Activated CD4-positive, alpha-beta T cell treated with anti-CD3 and anti-CD28 coated beads for 1 hour (primary cell): Measurements from ENCODE around the gene SLC13A5.
"Not testable (repeated sequence)": the region's sequence is repeated elsewhere in the genome, so short reads cannot be mapped to it uniquely, and the experiment has no call there.

ENCODE experiments used
- DNase-seq: peaks from one replicate; pipeline ENCODE4 v3.0.0-alpha.2; 2020

Gene SLC13A5

GRCh38 chr17:6683081-6683684 is 30.0 kb downstream of the SLC13A5 start:
- no peak for DNase-seq

GRCh38 chr17:6682339-6682738 is 30.8 kb downstream of the SLC13A5 start:
- no peak for DNase-seq

DNA sequence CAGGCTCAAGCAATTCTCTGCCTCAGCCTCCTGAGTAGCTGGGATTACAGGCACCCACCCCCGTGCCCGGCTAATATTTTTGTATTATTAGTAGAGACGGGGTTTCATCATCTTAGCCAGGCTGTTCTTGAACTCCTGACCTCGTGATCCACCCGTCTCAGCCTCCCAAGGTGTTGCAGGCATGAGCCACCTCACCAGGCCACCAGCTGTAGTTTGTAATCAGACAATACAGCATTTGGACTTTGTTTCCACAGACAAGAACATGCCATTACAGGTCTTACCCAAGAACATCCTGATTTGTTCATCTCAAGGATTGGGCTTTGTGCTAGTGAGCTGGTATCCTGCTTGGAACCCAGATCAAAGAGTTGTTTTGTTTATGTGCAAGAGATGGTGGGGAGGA is 31.5 kb downstream of the SLC13A5 start:
- DNase-seq: no peak

DNA sequence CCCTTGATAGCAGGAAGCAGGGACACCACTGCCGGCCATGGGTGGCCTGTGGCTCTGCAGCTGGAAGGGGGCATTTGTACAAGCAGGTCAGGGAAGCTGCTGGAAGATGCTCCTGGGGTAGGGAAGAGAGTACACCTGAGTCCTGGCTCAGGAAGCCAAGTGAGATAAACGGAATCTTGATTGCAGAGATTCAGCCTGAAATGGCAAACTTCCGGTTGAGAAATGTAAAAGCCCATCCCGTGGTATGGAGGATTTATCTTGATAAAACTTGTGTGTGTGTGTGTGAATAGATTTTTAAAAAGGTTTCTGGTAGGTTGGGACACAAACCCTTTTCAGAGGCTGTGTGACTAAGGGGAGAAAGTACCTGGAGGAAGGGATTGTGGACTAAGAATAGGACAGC is 32.0 kb downstream of the SLC13A5 start:
- no peak for DNase-seq

DNA sequence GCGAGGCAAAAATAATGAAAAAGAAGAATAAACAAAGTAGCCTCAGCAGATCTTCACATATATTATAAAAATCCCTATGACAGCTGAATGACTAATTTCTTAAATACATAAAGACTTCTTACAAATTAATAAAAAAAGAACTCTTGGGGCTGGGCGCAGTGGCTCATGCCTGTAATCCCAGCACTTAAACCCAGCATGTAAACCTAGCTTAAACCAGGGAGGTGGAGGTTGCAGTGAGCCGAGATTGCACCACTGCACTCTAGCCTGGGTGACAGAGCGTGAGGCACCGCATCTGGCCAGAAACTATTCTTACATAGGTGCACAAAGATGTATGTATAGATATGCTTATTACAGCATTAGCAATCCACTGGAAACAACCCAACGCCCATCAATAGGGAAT is 33.9 kb downstream of the SLC13A5 start:
- DNase-seq: no peak

- DNase-seq: no peak
These were observed 35.2 kb downstream of the SLC13A5 start for GRCh38 chr17:6677946-6678345.

DNA sequence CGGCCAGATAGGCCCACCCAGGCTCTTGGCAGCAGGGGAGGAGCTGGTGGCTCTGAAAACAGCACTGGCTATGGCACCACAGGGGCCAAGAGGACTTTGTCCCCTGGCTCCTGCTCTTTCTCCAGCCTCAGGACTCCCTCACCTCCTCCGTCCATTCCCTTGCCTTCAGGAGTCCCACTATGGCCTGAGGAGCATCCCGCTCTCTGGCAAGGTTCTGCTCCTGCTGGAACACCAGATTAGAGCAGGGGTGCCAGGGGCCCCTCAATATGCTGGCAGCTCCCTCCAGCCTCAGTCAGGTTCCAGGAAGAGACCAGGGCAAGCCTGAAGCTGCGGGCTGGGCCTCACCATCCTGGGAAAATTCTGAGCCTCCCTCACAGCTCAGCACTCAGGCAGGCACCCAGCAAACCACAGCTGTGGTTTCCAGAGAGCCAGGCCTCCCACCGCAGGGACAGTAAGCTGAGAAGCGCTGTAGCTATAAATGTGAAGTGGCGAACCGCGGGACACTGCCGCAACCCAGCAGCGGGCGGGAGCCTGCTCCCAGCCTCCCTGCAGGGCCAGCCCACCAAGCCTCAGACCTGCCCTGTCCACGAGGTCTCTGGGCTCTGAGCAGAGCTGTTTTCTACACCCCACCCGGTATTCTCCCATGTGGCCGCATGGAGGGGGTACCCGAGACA is 35.9 kb downstream of the SLC13A5 start:
- DNase-seq: no peak

DNA sequence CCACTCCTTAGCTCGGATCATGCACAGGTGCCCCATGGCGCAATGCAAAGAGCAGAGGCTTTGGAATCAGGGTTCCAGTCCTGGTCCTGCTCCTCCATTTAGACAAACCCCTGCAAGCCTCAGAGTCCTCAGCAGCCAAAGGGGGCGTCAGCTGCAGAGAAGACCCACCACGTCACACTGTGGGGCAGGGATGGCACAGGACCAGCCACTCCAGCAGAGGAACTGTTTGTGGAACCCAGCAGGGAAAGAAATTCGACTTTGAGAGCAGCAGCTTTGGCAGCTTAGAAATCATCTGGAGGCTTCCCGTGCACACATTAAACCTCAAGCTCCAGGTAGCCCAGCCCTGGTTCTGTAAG is 36.4 kb downstream of the SLC13A5 start:
- DNase-seq: no peak

DNA sequence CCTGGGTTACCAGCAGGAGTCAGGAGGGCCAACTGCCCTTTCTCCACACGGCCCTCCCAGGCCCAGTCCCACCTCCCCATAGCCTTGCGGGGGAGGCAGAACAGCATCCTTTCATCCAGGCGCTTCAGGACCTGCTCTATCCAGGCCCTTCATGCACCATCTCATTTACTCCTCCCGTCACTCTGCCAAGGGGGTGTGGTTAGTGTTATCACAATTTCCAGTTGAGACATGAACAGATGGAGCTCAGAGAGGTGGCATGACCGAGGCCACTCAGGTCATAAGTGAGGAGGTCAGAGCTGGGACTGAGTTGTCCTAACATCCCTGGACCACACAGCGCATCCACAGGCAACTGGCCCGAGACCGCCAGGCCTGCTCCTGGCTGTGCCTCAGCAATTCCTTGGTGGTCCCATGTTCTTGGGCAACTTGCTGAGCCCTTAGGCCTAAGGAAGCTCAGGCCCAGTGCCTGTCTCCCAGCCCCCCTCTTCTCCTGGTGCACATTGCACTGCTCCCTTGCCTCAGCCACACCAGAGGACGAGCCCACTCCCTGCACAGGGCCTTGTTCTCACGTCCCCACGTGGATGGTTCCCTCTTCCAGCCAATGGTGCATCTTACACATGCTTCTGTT is 37.9 kb downstream of the SLC13A5 start:
- no peak for DNase-seq

DNA sequence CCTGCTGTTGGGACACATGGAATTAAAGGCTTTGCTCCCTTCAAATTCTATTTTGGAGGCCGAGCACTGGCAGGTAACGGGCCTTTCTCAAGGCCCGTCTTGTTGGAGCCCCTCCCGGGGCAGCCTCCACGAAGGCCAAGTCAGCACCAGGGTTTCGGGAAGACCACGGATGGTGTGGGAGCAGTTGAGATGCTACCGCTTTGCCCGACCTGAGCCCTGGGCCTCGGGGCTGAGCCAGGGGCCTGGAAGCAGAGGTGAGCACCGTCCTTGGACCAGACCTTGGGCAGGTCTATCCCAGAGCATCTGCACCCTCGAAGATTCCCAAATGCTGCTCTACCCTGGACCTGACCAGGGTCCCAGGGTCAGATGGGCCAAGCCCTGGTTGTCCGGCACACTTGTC is 38.6 kb downstream of the SLC13A5 start:
- no peak for DNase-seq

DNA sequence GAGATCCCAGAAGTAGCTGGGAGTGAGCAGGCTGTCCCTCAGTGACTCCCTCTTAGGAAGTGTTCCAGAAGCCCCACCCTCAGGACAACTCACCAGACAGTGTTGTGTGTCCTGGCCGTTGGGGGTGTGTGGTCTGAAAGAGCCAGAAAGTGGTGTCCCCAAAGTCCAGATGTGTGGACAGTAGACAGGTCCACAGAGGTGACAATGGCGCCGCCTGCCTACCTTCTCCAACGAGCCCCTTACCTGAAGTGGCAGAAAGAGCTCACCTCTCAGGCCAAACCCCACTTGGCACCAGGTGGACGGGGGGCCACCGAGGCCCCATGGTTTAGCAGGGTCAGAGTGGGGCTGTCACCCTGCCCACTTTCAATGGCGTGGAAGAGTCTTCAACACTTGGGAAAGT is 41.7 kb downstream of the SLC13A5 start:
- DNase-seq: no peak

- no peak for DNase-seq
These were observed 42.2 kb downstream of the SLC13A5 start for GRCh38 chr17:6670999-6671398.

- no peak for DNase-seq
These were observed 42.6 kb downstream of the SLC13A5 start for GRCh38 chr17:6670571-6670970.

- no peak for DNase-seq
These were observed 43.5 kb downstream of the SLC13A5 start for GRCh38 chr17:6669479-6670212.

GRCh38 chr17:6668727-6669425 is 44.3 kb downstream of the SLC13A5 start:
- no peak for DNase-seq

GRCh38 chr17:6668219-6668618 is 45.0 kb downstream of the SLC13A5 start:
- DNase-seq: no peak

GRCh38 chr17:6667516-6667915 is 45.7 kb downstream of the SLC13A5 start:
- DNase-seq: no peak

- DNase-seq: no peak
These were observed 46.6 kb downstream of the SLC13A5 start for GRCh38 chr17:6666557-6666956.

DNA sequence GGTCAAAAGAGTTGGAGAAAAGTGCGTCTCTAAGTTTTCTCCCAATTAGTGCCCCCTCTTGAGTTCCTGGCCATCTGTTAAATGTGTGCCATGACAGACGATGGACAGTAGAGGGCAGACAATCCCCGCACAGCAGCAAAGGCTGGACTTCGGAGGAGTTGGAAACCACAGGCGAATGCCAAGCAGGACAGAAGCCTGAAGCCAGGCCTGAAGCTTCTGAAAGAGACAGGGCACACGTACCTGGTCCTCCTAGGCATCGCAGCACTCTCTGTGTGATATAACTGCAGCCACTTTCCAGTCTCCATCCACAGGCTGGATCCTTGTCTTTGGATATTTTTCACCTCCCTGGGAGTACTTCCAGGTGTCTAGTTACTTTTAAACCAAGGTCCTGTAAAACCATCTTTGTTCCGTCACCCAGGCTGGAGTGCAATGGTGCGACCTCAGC is 47.1 kb downstream of the SLC13A5 start:
- peak; percentile 23 for DNase-seq

- not testable (repeated sequence) for DNase-seq
These were observed 50.0 kb downstream of the SLC13A5 start for GRCh38 chr17:6663200-6663599.

- no peak for DNase-seq
These were observed 51.7 kb downstream of the SLC13A5 start for GRCh38 chr17:6661464-6661848.

GRCh38 chr17:6660805-6661463 is 52.2 kb downstream of the SLC13A5 start:
- no peak for DNase-seq

- DNase-seq: no peak
These were observed 53.1 kb downstream of the SLC13A5 start for GRCh38 chr17:6660101-6660500.
